ENCODE measurements around the gene ZBTB38. TPM values are rescaled to one million over a fixed set of nuclear protein-coding genes. Genes with fewer than 3 reads are reported as not detected.
A peak's percentile ranks its signal among the peaks of the same experiment; 100 is the strongest.

The ZBTB38 gene
- total and polyA plus RNA-seq, 7 experiments from 2014 or later: 25.0 to 70.5 (median 56.3) TPM

DNA sequence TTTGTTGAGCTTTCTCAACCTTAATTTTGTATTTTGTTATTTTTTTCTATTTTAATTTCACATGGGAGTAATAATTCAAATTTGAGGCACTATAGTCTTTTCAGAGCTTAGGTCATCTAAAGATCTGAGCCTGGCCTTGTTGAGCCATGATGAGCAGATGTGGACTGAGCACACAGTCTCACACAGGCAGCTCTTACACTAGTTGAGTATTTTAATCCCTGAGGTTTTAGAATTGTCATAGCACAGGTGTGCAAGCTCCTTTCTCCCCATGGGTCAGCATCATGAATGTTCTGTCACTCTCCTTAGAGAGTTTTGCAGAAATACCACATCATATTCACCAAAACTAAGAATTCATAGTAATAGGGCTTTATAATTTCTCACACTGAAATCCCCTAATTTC is 4.9 kb downstream of the ZBTB38 start:
- Mint-ChIP-seq H3K27ac (no peak overlapping the region), H3K36me3 (peaks cover 0 to 5% (median 0%) of the 10 kb centered on the region in 5 donors), H3K4me1 (peaks cover 11 to 36% (median 24%) of the 10 kb centered on the region in 7 donors), H3K9me3 (no peaks in the 10 kb centered on the region), H3K4me3 (no peak overlapping the region), H3K27me3 (no peaks in the 10 kb centered on the region)
- ChIA-PET POLR2A (interaction anchor here (0.6 to 1.4 kb wide), 6 partner anchors 9 to 114 kb away, joined by 3 to 4 read pairs (median 3); no protein-coding TSS in a partner anchor), CTCF (interaction anchor here (1.4 to 1.8 kb wide), 3 partner anchors 10 to 79 kb away, joined by 3 to 6 read pairs (median 3); no protein-coding TSS in a partner anchor)
- no peak for ATAC-seq
- Histone ChIP-seq H3K27me3 (ENCODE audit: control insufficient read depth in 2 of 2, insufficient read depth in 2 of 2, low read length in 2 of 2) (no peaks in the 10 kb centered on the region), H3K4me1 (ENCODE audit: control insufficient read depth in 2 of 2, insufficient read depth in 2 of 2, low read length in 2 of 2) (peaks cover 4% of the 10 kb centered on the region in 2 donors), H3K27ac (ENCODE audit: low read depth, low read length) (no peak overlapping the region), H3K36me3 (ENCODE audit: control insufficient read depth in 2 of 3, insufficient read depth in 3 of 3, low read length in 3 of 3) (no peaks in the 10 kb centered on the region), H3K9me3 (ENCODE audit: control insufficient read depth in 2 of 3, low read length in 3 of 3) (no peaks in the 10 kb centered on the region), H3K4me3 (ENCODE audit: low read length) (no peak overlapping the region)
- no peak for DNase-seq
- intact Hi-C loops (cut with micrococcal nuclease): loop anchor here in 1 of 2 donors (5.0 kb wide), 1 partner anchor 141 kb away; the partner anchor contains the start of gene PXYLP1

DNA sequence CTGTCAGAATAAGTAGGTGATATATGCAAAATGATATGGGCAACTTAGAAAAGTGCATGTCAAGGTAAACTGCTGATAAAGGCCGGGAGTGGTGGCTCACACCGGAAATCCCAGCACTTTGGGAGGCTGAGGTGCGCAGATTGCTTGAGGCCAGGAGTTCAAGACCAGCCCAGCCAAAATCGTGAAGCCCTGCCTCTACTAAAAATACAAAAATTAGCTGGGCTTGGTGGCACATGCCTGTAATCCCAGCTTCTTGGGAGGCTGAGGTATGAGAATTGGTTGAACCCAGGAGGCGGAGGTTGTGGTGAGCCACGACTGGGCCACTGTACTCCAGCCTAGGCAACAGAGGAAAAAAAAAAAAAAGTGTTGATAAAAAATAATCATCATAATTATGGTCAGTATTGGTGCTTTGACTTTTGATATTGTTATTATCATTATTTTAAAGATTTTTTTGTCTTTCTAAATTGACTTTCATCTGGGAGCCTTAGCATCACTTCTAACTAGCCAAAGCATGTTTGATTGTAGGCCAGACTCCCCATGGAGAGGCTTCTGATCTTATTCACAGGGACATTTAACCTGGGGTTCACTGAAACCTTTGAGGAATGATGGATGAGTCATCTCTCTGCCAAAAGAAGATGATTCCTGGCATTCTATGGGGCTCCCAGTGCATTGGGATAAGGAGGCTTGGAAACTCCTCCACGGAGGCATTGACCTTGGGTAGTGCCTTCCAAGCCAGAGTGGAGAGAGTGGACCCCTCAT is 5.6 kb downstream of the ZBTB38 start:
- H3K36me3 ChIP-seq (ENCODE audit: control insufficient read depth in 2 of 3, insufficient read depth in 3 of 3, low read length in 3 of 3): no peaks in the 10 kb centered on the region
- no peak overlapping the region for H3K27ac Mint-ChIP-seq
- H3K27me3 ChIP-seq (ENCODE audit: control insufficient read depth in 2 of 2, insufficient read depth in 2 of 2, low read length in 2 of 2): no peaks in the 10 kb centered on the region
- H3K4me3 Mint-ChIP-seq: no peak overlapping the region
- H3K9me3 Mint-ChIP-seq: no peaks in the 10 kb centered on the region
- no peaks in the 10 kb centered on the region for H3K27me3 Mint-ChIP-seq
- ATAC-seq (no peak), DNase-seq (no peak)
- no peaks in the 10 kb centered on the region for H3K9me3 ChIP-seq (ENCODE audit: control insufficient read depth in 2 of 3, low read length in 3 of 3)
- ChIA-PET POLR2A (interaction anchor here (0.8 to 1.4 kb wide), 3 partner anchors 8 to 38 kb away, joined by 3 to 4 read pairs (median 3); no protein-coding TSS in a partner anchor), CTCF (interaction anchor here (1.4 to 1.8 kb wide), 3 partner anchors 10 to 78 kb away, joined by 3 to 6 read pairs (median 3); no protein-coding TSS in a partner anchor)
- H3K4me3 ChIP-seq (ENCODE audit: low read length): no peak overlapping the region
- H3K4me1 ChIP-seq (ENCODE audit: control insufficient read depth in 2 of 2, insufficient read depth in 2 of 2, low read length in 2 of 2): peaks cover 4 to 9% of the 10 kb centered on the region in 2 donors
- H3K4me1 Mint-ChIP-seq: peaks cover 11 to 36% (median 24%) of the 10 kb centered on the region in 7 donors
- peaks cover 0 to 5% (median 0%) of the 10 kb centered on the region in 5 donors for H3K36me3 Mint-ChIP-seq
- no peak overlapping the region for H3K27ac ChIP-seq (ENCODE audit: low read depth, low read length)
- intact Hi-C loops (cut with micrococcal nuclease): loop anchor here in 1 of 2 donors (5.0 kb wide), 1 partner anchor 142 kb away; the partner anchor contains the start of gene PXYLP1

DNA sequence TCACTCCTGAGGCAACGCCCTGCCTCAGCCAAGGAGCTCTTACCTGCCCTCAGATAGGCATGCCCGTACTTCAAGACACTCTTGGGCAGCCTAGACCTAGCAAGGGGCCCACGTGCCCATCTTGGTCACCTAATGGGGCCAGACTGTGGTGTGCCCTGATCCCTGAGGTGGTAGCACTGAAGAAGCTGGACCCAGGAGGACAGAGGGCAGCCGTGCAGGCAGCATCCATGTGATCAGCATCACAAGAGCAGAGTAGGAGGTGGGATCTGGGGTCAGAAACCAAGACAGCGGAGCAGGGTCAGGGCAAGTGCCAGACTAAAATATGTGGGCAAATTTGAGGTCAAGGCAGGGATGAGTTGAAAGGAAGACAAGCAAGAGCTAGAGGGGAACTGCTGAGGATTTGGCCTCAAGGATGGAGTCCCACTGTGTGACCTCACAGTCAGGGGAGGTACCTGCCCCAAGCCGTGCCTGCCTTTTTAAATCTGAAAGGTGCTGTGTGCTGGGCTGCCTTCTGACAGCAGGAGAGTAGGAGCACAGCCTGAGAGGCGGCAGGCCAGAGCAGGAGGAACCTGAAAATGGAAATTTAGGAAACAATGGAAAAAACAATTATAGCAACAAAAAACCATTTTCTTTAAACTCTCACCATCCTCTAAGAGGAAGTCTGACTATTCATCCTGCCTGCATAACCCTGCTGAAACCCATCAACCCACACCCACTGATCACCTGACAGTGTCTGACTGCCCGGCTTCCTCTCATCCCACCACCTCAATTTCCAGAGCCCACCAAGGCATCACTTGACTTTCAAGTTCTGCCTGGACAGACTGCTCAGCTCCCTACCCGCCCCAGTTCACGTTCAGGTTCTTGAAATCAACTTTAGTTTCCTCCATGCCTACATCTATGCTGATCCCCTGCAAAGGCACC is 7.3 kb downstream of the ZBTB38 start:
- ChIA-PET CTCF (interaction anchor here (0.6 to 1.0 kb wide), 3 partner anchors 9 to 70 kb away, joined by 3 to 4 read pairs (median 4); no protein-coding TSS in a partner anchor), POLR2A (interaction anchor here (0.9 to 1.1 kb wide), 2 partner anchors 47 to 52 kb away, joined by 3 to 4 read pairs; no protein-coding TSS in a partner anchor)
- Mint-ChIP-seq H3K27ac (peak overlapping the region in 3 of 9 donors; percentile 7 to 76 (median 76)), H3K27me3 (no peaks in the 10 kb centered on the region), H3K4me1 (peaks cover 5 to 33% (median 18%) of the 10 kb centered on the region in 7 donors), H3K9me3 (no peaks in the 10 kb centered on the region), H3K4me3 (peak overlapping the region in 2 of 10 donors; percentile 2 to 24), H3K36me3 (peaks cover 0 to 4% (median 0%) of the 10 kb centered on the region in 5 donors)
- H3K4me3 ChIP-seq (ENCODE audit: low read length): no peak overlapping the region
- intact Hi-C loops (cut with micrococcal nuclease): no loop called here
- no peaks in the 10 kb centered on the region for H3K9me3 ChIP-seq (ENCODE audit: control insufficient read depth in 2 of 3, low read length in 3 of 3)
- H3K4me1 ChIP-seq (ENCODE audit: control insufficient read depth in 2 of 2, insufficient read depth in 2 of 2, low read length in 2 of 2): peaks cover 4 to 12% of the 10 kb centered on the region in 2 donors
- no peaks in the 10 kb centered on the region for H3K27me3 ChIP-seq (ENCODE audit: control insufficient read depth in 2 of 2, insufficient read depth in 2 of 2, low read length in 2 of 2)
- H3K36me3 ChIP-seq (ENCODE audit: control insufficient read depth in 2 of 3, insufficient read depth in 3 of 3, low read length in 3 of 3): no peaks in the 10 kb centered on the region
- DNase-seq (no peak), ATAC-seq (no peak)
- H3K27ac ChIP-seq (ENCODE audit: low read depth, low read length): no peak overlapping the region

DNA sequence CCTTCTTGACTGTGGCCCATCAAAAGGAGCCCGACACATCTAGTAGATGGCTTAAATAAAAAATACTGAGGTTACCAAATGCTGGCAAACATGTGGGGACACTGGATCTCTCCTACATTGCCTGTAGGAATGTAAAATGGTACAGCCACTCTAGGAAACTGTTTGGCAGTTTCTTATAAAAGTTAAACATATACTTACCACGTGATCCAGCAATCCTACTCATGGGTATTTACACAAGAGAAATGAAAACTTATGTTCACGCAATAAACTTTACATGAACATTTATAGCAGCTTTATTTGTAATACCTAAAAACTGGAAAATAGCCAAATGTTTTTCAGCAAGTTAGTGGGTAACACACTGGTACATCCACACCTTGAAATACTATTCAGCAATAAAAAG is 9.1 kb downstream of the ZBTB38 start:
- Mint-ChIP-seq H3K27ac (no peak overlapping the region), H3K4me3 (no peak overlapping the region), H3K27me3 (no peaks in the 10 kb centered on the region), H3K4me1 (peaks cover 5 to 33% (median 17%) of the 10 kb centered on the region in 7 donors), H3K9me3 (no peaks in the 10 kb centered on the region), H3K36me3 (peaks cover 0 to 7% (median 0%) of the 10 kb centered on the region in 5 donors)
- no peaks in the 10 kb centered on the region for H3K9me3 ChIP-seq (ENCODE audit: control insufficient read depth in 2 of 3, low read length in 3 of 3)
- no peaks in the 10 kb centered on the region for H3K27me3 ChIP-seq (ENCODE audit: control insufficient read depth in 2 of 2, insufficient read depth in 2 of 2, low read length in 2 of 2)
- H3K4me3 ChIP-seq (ENCODE audit: low read length): no peak overlapping the region
- no peaks in the 10 kb centered on the region for H3K36me3 ChIP-seq (ENCODE audit: control insufficient read depth in 2 of 3, insufficient read depth in 3 of 3, low read length in 3 of 3)
- peaks cover 4 to 12% of the 10 kb centered on the region in 2 donors for H3K4me1 ChIP-seq (ENCODE audit: control insufficient read depth in 2 of 2, insufficient read depth in 2 of 2, low read length in 2 of 2)
- ChIA-PET POLR2A (no interaction called here), CTCF (interaction anchor here (0.5 kb wide), 1 partner anchor 80 kb away, joined by 3 read pairs; no protein-coding TSS in a partner anchor)
- DNase-seq (no peak), ATAC-seq (no peak)
- no peak overlapping the region for H3K27ac ChIP-seq (ENCODE audit: low read depth, low read length)
- intact Hi-C loops (cut with micrococcal nuclease): no loop called here

DNA sequence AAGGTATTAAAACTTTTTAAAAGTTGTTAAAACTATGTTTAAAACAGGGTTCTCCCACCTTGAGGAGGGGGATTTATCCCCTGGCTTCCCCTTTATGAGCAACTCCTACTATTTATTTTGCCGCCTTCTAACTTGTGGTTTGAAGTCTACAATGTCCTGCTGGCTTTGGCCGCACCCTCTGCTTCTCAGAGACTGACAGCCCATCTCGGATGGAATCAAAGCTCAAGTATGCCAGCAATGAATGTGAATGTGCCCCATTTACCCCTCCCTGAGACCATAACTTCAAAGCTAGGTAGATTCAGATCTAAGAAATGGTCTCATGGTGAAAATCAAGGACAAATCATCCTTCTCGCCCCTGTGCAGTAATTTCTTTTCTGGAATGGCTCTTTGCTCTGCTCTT is 10.3 kb downstream of the ZBTB38 start:
- H3K4me1 ChIP-seq (ENCODE audit: control insufficient read depth in 2 of 2, insufficient read depth in 2 of 2, low read length in 2 of 2): peaks cover 4 to 12% of the 10 kb centered on the region in 2 donors
- H3K4me3 ChIP-seq (ENCODE audit: low read length): no peak overlapping the region
- peak overlapping the region in 1 of 9 donors; percentile 77 for H3K27ac Mint-ChIP-seq
- DNase-seq (no peak), ATAC-seq (no peak)
- no peak overlapping the region for H3K4me3 Mint-ChIP-seq
- H3K4me1 Mint-ChIP-seq: peaks cover 5 to 29% (median 17%) of the 10 kb centered on the region in 7 donors
- intact Hi-C loops (cut with micrococcal nuclease): no loop called here
- H3K27me3 ChIP-seq (ENCODE audit: control insufficient read depth in 2 of 2, insufficient read depth in 2 of 2, low read length in 2 of 2): no peaks in the 10 kb centered on the region
- no peaks in the 10 kb centered on the region for H3K36me3 ChIP-seq (ENCODE audit: control insufficient read depth in 2 of 3, insufficient read depth in 3 of 3, low read length in 3 of 3)
- no peaks in the 10 kb centered on the region for H3K27me3 Mint-ChIP-seq
- H3K9me3 ChIP-seq (ENCODE audit: control insufficient read depth in 2 of 3, low read length in 3 of 3): no peaks in the 10 kb centered on the region
- H3K36me3 Mint-ChIP-seq: peaks cover 0 to 7% (median 0%) of the 10 kb centered on the region in 5 donors
- H3K27ac ChIP-seq (ENCODE audit: low read depth, low read length): no peak overlapping the region
- ChIA-PET POLR2A (interaction anchor here (0.7 to 0.9 kb wide), 2 partner anchors 8 to 9 kb away, joined by 3 to 4 read pairs; no protein-coding TSS in a partner anchor), CTCF (interaction anchor here (1.0 kb wide), 1 partner anchor 73 kb away, joined by 3 read pairs; no protein-coding TSS in a partner anchor)
- no peaks in the 10 kb centered on the region for H3K9me3 Mint-ChIP-seq

Data from naive thymus-derived CD4-positive, alpha-beta T cell (primary cell).